GM23248 (cell line): ENCODE results near the gene LRRC37A3.
"Not testable (repeated sequence)": the region's sequence is repeated elsewhere in the genome, so short reads cannot be mapped to it uniquely, and the experiment has no call there.

Experiments used
- EZH2 ChIP-seq: fragments of 200-600 bp; sonication (generic); IDR thresholded peaks from 2 replicates; pipeline ENCODE4 v1.6.1; 2018; ENCODE audit warnings: antibody characterized with exemption, mild to moderate bottlenecking; ENCODE audit not compliant: insufficient read depth, poor library complexity, severe bottlenecking
- EZH2phosphoT487 ChIP-seq: fragments of 200-600 bp; sonication (generic); IDR thresholded peaks from 2 replicates; pipeline ENCODE4 v1.6.1; 2018; ENCODE audit warnings: antibody characterized with exemption, moderate library complexity, mild to moderate bottlenecking, low read depth; ENCODE audit not compliant: insufficient read depth

GRCh38 chr17:64965873-64966287 lies 46.6 kb upstream of the LRRC37A3 start:
- TF ChIP-seq EZH2, EZH2phosphoT487: not testable (repeated sequence)
